GM12878 (cell line): Measurements from ENCODE around the gene ZFR. TPM values are rescaled to one million over a fixed set of nuclear protein-coding genes. Genes with fewer than 3 reads are reported as not detected.

Experiments
- ATAC-seq: fragments of 200-7000 bp; cut with Tn5 transposase; 3 replicates; pipeline ENCODE4 v1.9.1; 2020; ENCODE audit warnings: mild to moderate bottlenecking, moderate library complexity
- BruUV-seq: library from RNA; stranded (reverse); fragments of 400-500 nt; replicated peaks from 2 replicates; lab custom pipeline; 2021; lab: Mats Ljungman, UMichigan
- CTCF ChIA-PET: fragments of 300-600 bp; sonication (Branson Sonifier 250); formaldehyde crosslinking; extraction: SDS; loops from one replicate; lab custom pipeline; 2021; ENCODE audit warnings: inconsistent platforms; lab: Yijun Ruan, JAX
- POLR2A ChIA-PET: fragments of 350-600 bp; formaldehyde crosslinking; extraction: SDS; loops from one replicate; lab custom pipeline; 2021; ENCODE audit warnings: inconsistent platforms; lab: Charles Lee
- RAD21 ChIA-PET: fragments of 300-600 bp; sonication (Branson Sonifier 250); formaldehyde crosslinking; loops from one replicate; lab custom pipeline; 2023; ENCODE audit warnings: antibody characterized with exemption; ENCODE audit not compliant: unreplicated experiment; lab: Charles Lee
- SMC1A ChIA-PET: fragments of 300-600 bp; sonication (Branson Sonifier 250); formaldehyde crosslinking; loops from one replicate; lab custom pipeline; 2023; ENCODE audit not compliant: unreplicated experiment, uncharacterized antibody; lab: Charles Lee
- DNase-seq: peaks from one replicate; pipeline ENCODE4 v3.0.0-alpha.2; 2011; ENCODE audit warnings: low read depth, low spot score
- FAIRE-seq: peaks from 3 replicates; lab custom pipeline; 2011; peaks lifted over from hg19 to GRCh38; lab: Jason Lieb, UNC
- H2AFZ ChIP-seq: 2 replicates; pipeline ENCODE4 v1.6.0; 2011; ENCODE audit warnings: low read depth, low read length, control low read depth; ENCODE audit not compliant: control insufficient read depth
- H3K27ac ChIP-seq: 2 replicates; pipeline ENCODE4 v1.5.1; 2011; ENCODE audit warnings: control low read depth; ENCODE audit not compliant: control insufficient read depth, insufficient read depth
- H3K27me3 ChIP-seq, 2 experiments: replicated peaks in 1 of 2; 2 replicates each; pipeline versions ENCODE4 v1.6.0 to v1.6.1; 2011; ENCODE audit warnings: low read length in 1 of 2; ENCODE audit not compliant: control insufficient read depth in 2 of 2, insufficient read depth in 2 of 2
- H3K36me3 ChIP-seq, 2 experiments: 2 replicates each; pipeline ENCODE4 v1.5.1; 2011; ENCODE audit warnings: low read length in 1 of 2; ENCODE audit not compliant: control insufficient read depth in 2 of 2, insufficient read depth in 2 of 2
- H3K4me1 ChIP-seq: 2 replicates; pipeline ENCODE4 v1.6.1; 2011; ENCODE audit warnings: mild to moderate bottlenecking, low read length, moderate library complexity, mixed read lengths; ENCODE audit not compliant: control insufficient read depth, insufficient read depth
- H3K4me2 ChIP-seq: 2 replicates; pipeline ENCODE4 v1.6.0; 2011; ENCODE audit warnings: control low read depth; ENCODE audit not compliant: control insufficient read depth, insufficient read depth
- H3K4me3 ChIP-seq: fragments of 200-600 bp; sonication (generic); 2 replicates; pipeline ENCODE4 v1.5.1; 2016
- H3K79me2 ChIP-seq: 2 replicates; pipeline ENCODE4 v1.6.0; 2011; ENCODE audit warnings: low read length; ENCODE audit not compliant: control insufficient read depth, insufficient read depth
- H3K9ac ChIP-seq: 2 replicates; pipeline ENCODE4 v1.8.0; 2011; ENCODE audit warnings: low read length, control low read depth, mixed read lengths; ENCODE audit not compliant: control insufficient read depth, insufficient read depth
- H3K9me3 ChIP-seq: replicated peaks from 3 replicates; pipeline ENCODE4 v1.5.1; 2011; ENCODE audit warnings: mild to moderate bottlenecking, low read length; ENCODE audit not compliant: control insufficient read depth, insufficient read depth
- H4K20me1 ChIP-seq: 2 replicates; pipeline ENCODE4 v1.6.0; 2011; ENCODE audit not compliant: control insufficient read depth, insufficient read depth
- BHLHE40 ChIP-seq, 2 experiments: fragments of 450-650 bp in 1 of 2; IDR thresholded peaks; 2 replicates each; pipeline ENCODE4 v1.6.1; 2011 to 2017; ENCODE audit warnings: low read depth in 2 of 2, borderline replicate concordance in 1 of 2, improper control_type of control experiment in 1 of 2, low read length in 1 of 2, mild to moderate bottlenecking in 1 of 2
- BMI1 ChIP-seq: fragments of 450-650 bp; IDR thresholded peaks from 2 replicates; pipeline ENCODE4 v1.6.1; 2016; ENCODE audit warnings: mild to moderate bottlenecking, moderate library complexity, borderline replicate concordance
- PBX3 ChIP-seq: IDR thresholded peaks from 2 replicates; pipeline ENCODE4 v1.6.1; 2011; ENCODE audit warnings: mild to moderate bottlenecking, low read depth, low read length, moderate library complexity; ENCODE audit not compliant: insufficient replicate concordance
- REST ChIP-seq: IDR thresholded peaks from 2 replicates; pipeline ENCODE4 v1.6.1; 2012; ENCODE audit warnings: mild to moderate bottlenecking, low read depth, low read length
- SREBF1 ChIP-seq: IDR thresholded peaks from 2 replicates; pipeline ENCODE4 v1.6.1; 2012; ENCODE audit warnings: mild to moderate bottlenecking, low read length
- TBL1XR1 ChIP-seq: IDR thresholded peaks from 2 replicates; pipeline ENCODE4 v1.6.1; 2012; ENCODE audit warnings: low read depth, low read length, improper control_type of control experiment
- YY1 ChIP-seq: IDR thresholded peaks from 2 replicates; pipeline ENCODE4 v1.6.1; 2011; ENCODE audit warnings: low read depth, mild to moderate bottlenecking, low read length
- ZBTB4 ChIP-seq: fragments of 450-650 bp; formaldehyde crosslinking; IDR thresholded peaks from 2 replicates; pipeline ENCODE4 v1.4.0; 2022; ENCODE audit warnings: mild to moderate bottlenecking, moderate library complexity
- WGBS: methylation state at CpG from one replicate; pipeline ENCODE4 v1.1.6; 2016; ENCODE audit warnings: low lambda C conversion rate; ENCODE audit not compliant: insufficient replicate concordance, insufficient coverage; ENCODE audit errors: missing lambda C conversion rate; 5-methylcytosine and 5-hydroxymethylcytosine counted together
- in situ Hi-C: fragments of 300-500 bp; cut with MboI; formaldehyde crosslinking; loops from 9 replicates; pipeline ENCODE4 v1.14.3; 2018; ENCODE audit warnings: mixed read lengths
- intact Hi-C: fragments of 100-400 bp; cut with micrococcal nuclease; formaldehyde crosslinking; loops from one replicate; pipeline ENCODE4 v1.14.2; 2022; ENCODE audit not compliant: unreplicated experiment
- polyA plus RNA-seq, 11 experiments: library from polyadenylated mRNA; depleted of rRNA in 4 of 11; unstranded in 6 of 11; stranded (reverse) in 5 of 11; fragments of >200 nt; fragmentation: Nextera tagmentation in 4 of 11; fragmentation: Illumina TruSeq in 1 of 11; extraction: Ambion mirVana in 4 of 11; extraction: Trizol in 1 of 11; gene quantifications; 1 replicate in 1 of 11; 2 replicates in 10 of 11; pipeline versions ENCODE4 v1.2.1 to v1.2.3, GENCODE V29; 2011 to 2016; ENCODE audit warnings: inconsistent platforms in 2 of 11, missing spikeins in 2 of 11, low read depth in 1 of 11
- total RNA-seq, 4 experiments: library from RNA; depleted of rRNA in 3 of 4; stranded (reverse); fragments of >200 nt in 3 of 4; fragmentation: Illumina TruSeq in 1 of 4; extraction: Trizol in 1 of 4; gene quantifications; 2 replicates each; pipeline versions ENCODE4 v1.2.1 to v1.2.3, GENCODE V29; 2013 to 2021

ZFR gene
- total and polyA plus RNA-seq, 10 of the 15 experiments (the other 5 are each of a cell fraction or from before 2014, with no cell fraction given), result 33.7 to 90.6 (median 72.9) TPM

- in situ Hi-C loops (no loop called here), intact Hi-C loops (no loop called here)
- no peaks in the 10 kb centered on the region for H3K79me2 ChIP-seq
- no peak overlapping the region for H3K9ac ChIP-seq
- DNase-seq (no peak), FAIRE-seq (no peak), ATAC-seq (no peak)
- no peak overlapping the region for H3K4me2 ChIP-seq
- H3K36me3 ChIP-seq, result peaks cover 1 to 16% of the 10 kb centered on the region in 2 experiments
- CTCF ChIA-PET, result no interaction called here
- no peaks in the 10 kb centered on the region for H3K9me3 ChIP-seq
- WGBS, result 97% methylated on average over 8 of the region's 8 CpGs
- H3K4me1 ChIP-seq, result no peaks in the 10 kb centered on the region
- BruUV-seq, result no TSS peak
- POLR2A ChIA-PET, result no interaction called here
- SMC1A ChIA-PET, result no interaction called here
- no peaks in the 10 kb centered on the region for H4K20me1 ChIP-seq
- RAD21 ChIA-PET, result no interaction called here
- H3K4me3 ChIP-seq, result no peak overlapping the region
- TF ChIP-seq BHLHE40 (IDR thresholded peaks at IDR 0.05; ENCODE audit: borderline replicate concordance in 1 of 2, low read depth in 2 of 2, low read length in 1 of 2), result no peak
- no peak overlapping the region for H3K27ac ChIP-seq
- H3K27me3 ChIP-seq, result no peaks in the 10 kb centered on the region
- no peak overlapping the region for H2AFZ ChIP-seq
Measured at GRCh38 chr5:32369542-32370155, 74.9 kb downstream of the ZFR start.

GRCh38 chr5:32369032-32369431 is 75.5 kb downstream of the ZFR start:
- intact Hi-C loops (no loop called here), in situ Hi-C loops (no loop called here)
- Histone ChIP-seq H4K20me1 (no peaks in the 10 kb centered on the region), H3K27me3 (no peaks in the 10 kb centered on the region), H3K4me1 (no peaks in the 10 kb centered on the region), H3K27ac (no peak overlapping the region), H3K9me3 (no peaks in the 10 kb centered on the region), H3K4me3 (no peak overlapping the region), H3K9ac (no peak overlapping the region), H2AFZ (no peak overlapping the region), H3K36me3 (peaks cover 1 to 16% of the 10 kb centered on the region in 2 experiments), H3K79me2 (no peaks in the 10 kb centered on the region), H3K4me2 (no peak overlapping the region)
- no TSS peak for BruUV-seq
- FAIRE-seq (no peak), DNase-seq (no peak), ATAC-seq (no peak)
- 83% methylated on average over 4 of the region's 4 CpGs for WGBS
- ChIA-PET RAD21 (no interaction called here), CTCF (interaction anchor here (1.4 kb wide), 1 partner anchor 137 kb away, joined by 4 read pairs; no protein-coding TSS in a partner anchor), POLR2A (no interaction called here), SMC1A (interaction anchor here (0.9 kb wide), 1 partner anchor 137 kb away, joined by 3 read pairs; no protein-coding TSS in a partner anchor)
- TF ChIP-seq PBX3 (no peak), REST (no peak), TBL1XR1 (no peak), SREBF1 (no peak), BMI1 (no peak), ZBTB4 (CRISPR knock-in tag) (no peak), YY1 (no peak)
